Measurements from ENCODE around the gene UBE4B. TPM values are rescaled to one million over a fixed set of nuclear protein-coding genes. Genes with fewer than 3 reads are reported as not detected.

UBE4B gene
- total and polyA plus RNA-seq, 10 of the 15 experiments (the other 5 are each of a cell fraction or from before 2014, with no cell fraction given), result 2.9 to 32.6 (median 20.7) TPM

DNA sequence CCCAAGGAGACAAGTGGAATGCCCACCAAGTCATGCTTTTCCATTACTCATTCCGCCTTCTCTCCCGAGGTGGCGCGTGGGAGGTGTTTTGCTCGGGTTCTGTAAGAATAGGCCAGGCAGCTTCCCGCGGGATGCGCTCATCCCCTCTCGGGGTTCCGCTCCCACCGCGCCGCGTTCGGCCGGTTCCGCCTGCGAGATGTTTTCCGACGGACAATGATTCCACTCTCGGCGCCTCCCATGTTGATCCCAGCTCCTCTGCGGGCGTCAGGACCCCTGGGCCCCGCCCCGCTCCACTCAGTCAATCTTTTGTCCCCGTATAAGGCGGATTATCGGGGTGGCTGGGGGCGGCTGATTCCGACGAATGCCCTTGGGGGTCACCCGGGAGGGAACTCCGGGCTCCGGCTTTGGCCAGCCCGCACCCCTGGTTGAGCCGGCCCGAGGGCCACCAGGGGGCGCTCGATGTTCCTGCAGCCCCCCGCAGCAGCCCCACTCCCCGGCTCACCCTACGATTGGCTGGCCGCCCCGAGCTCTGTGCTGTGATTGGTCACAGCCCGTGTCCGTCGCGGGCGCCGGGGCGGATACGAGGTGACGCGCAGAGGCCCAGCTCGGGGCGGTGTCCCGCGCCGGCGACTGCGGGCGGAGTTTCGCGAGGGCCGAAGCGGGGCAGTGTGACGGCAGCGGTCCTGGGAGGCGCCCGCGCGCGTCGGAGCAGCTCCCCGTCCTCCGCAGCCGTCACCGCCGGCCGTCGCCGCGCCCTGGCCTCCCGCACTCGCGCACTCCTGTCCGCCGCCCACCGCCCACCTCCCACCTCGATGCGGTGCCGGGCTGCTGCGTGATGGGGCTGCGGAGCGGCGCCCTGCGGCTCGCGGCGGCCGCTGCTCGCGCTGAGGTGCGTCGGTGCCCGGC lies 177.4 kb downstream of the UBE4B start, which contains the start of gene KIF1B (continued):
- TF ChIP-seq, protein P1, sequence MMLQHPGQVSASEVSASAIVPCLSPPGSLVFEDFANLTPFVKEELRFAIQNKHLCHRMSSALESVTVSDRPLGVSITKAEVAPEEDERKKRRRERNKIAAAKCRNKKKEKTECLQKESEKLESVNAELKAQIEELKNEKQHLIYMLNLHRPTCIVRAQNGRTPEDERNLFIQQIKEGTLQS (IDR thresholded peaks at IDR 0.05; ENCODE audit: borderline replicate concordance, extremely low read depth, low read depth, low read length), result no peak
- no peak for TF ChIP-seq REST (IDR thresholded peaks at IDR 0.05; ENCODE audit: low read depth, low read length)
- TF ChIP-seq PML (IDR thresholded peaks at IDR 0.05; ENCODE audit: low read length), result no peak
- 0 out of 3 replicates have a peak, but pooled peaks have one; percentile 32 for TF ChIP-seq POU2F2 (IDR thresholded peaks at IDR 0.05; ENCODE audit: borderline replicate concordance, low read depth, low read length)
- TF ChIP-seq RUNX3 (IDR thresholded peaks at IDR 0.05; ENCODE audit: low read length), result peak; percentile 17; the same call in 1 of the 2 replicates
- TF ChIP-seq, protein P2, sequence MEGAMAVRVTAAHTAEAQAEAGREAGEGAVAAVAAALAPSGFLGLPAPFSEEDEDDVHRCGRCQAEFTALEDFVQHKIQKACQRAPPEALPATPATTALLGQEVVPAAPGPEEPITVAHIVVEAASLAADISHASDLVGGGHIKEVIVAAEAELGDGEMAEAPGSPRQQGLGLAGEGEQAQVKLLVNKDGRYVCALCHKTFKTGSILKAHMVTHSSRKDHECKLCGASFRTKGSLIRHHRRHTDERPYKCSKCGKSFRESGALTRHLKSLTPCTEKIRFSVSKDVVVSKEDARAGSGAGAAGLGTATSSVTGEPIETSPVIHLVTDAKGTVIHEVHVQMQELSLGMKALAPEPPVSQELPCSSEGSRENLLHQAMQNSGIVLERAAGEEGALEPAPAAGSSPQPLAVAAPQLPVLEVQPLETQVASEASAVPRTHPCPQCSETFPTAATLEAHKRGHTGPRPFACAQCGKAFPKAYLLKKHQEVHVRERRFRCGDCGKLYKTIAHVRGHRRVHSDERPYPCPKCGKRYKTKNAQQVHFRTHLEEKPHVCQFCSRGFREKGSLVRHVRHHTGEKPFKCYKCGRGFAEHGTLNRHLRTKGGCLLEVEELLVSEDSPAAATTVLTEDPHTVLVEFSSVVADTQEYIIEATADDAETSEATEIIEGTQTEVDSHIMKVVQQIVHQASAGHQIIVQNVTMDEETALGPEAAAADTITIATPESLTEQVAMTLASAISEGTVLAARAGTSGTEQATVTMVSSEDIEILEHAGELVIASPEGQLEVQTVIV (IDR thresholded peaks at IDR 0.05; ENCODE audit: borderline replicate concordance, partially characterized antibody), result no peak
- TF ChIP-seq YY1 (IDR thresholded peaks at IDR 0.05; ENCODE audit: low read depth, low read length), result peak; percentile 84
- peak; percentile 9 to 76; a peak in 2 of 4 replicates for TF ChIP-seq BHLHE40 (IDR thresholded peaks at IDR 0.05; ENCODE audit: borderline replicate concordance in 1 of 2, low read depth in 2 of 2, low read length in 1 of 2)
- TF ChIP-seq, protein P3, sequence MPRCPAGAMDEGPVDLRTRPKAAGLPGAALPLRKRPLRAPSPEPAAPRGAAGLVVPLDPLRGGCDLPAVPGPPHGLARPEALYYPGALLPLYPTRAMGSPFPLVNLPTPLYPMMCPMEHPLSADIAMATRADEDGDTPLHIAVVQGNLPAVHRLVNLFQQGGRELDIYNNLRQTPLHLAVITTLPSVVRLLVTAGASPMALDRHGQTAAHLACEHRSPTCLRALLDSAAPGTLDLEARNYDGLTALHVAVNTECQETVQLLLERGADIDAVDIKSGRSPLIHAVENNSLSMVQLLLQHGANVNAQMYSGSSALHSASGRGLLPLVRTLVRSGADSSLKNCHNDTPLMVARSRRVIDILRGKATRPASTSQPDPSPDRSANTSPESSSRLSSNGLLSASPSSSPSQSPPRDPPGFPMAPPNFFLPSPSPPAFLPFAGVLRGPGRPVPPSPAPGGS (IDR thresholded peaks at IDR 0.05; ENCODE audit: borderline replicate concordance, insufficient read depth, low read depth, low read length, poor library complexity, severe bottlenecking), result no peak
- TF ChIP-seq PAX8 (IDR thresholded peaks at IDR 0.05), result no peak
- TF ChIP-seq ETV6 (conservative IDR thresholded peaks at IDR 0.05 in 1 of 2, IDR thresholded peaks at IDR 0.05 in 1 of 2; ENCODE audit: borderline replicate concordance in 1 of 2, low read depth in 1 of 2), result no peak
- no peak for TF ChIP-seq ESRRA (IDR thresholded peaks at IDR 0.05; ENCODE audit: low read length)
- TF ChIP-seq, protein P4, sequence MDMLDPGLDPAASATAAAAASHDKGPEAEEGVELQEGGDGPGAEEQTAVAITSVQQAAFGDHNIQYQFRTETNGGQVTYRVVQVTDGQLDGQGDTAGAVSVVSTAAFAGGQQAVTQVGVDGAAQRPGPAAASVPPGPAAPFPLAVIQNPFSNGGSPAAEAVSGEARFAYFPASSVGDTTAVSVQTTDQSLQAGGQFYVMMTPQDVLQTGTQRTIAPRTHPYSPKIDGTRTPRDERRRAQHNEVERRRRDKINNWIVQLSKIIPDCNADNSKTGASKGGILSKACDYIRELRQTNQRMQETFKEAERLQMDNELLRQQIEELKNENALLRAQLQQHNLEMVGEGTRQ (IDR thresholded peaks at IDR 0.05; ENCODE audit: borderline replicate concordance, low read depth, low read length), result no peak
- TF ChIP-seq KLF5 (IDR thresholded peaks at IDR 0.05; ENCODE audit: partially characterized antibody), result no peak
- TF ChIP-seq SMARCA5 (IDR thresholded peaks at IDR 0.05), result peak; percentile 79
- peak; percentile 36; the same call in 1 of the 2 replicates for TF ChIP-seq RCOR1 (conservative IDR thresholded peaks at IDR 0.05; ENCODE audit: low read depth, low read length)
- no peak for TF ChIP-seq HDAC2 (IDR thresholded peaks at IDR 0.05)
- TF ChIP-seq ZNF622 (IDR thresholded peaks at IDR 0.05), result no peak
